ENCODE data around the gene ADGRA3. TPM values are rescaled to one million over a fixed set of nuclear protein-coding genes. Genes with fewer than 3 reads are reported as not detected.

The ADGRA3 gene
- total and polyA plus RNA-seq, 2 donors (not counting 3 experiments of a cell fraction or from before 2014, with no cell fraction given) = 17.2 to 36.2 TPM

DNA sequence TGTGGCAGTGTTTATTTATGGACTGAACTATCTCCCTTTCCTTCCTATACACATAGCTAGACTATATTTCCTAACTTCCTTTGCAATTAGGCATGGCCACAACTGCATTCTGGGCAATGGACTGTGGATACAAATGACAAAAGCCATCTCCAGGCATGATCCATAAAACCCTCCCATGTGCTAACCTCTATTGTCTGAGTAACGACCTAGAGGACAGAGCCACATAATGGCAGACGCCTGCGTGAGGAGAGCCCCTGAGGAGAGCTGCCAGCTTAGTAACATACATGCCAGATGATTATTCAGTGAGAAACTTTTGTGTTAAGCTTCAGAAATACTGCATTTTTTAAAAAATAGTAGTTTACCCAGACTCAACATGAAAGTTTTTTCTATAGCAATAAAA, 142.9 kb downstream of the ADGRA3 start:
- ChIA-PET CTCF (interaction anchor here (1.0 to 1.7 kb wide), 3 partner anchors 16 to 584 kb away, joined by 3 to 8 read pairs (median 4); no protein-coding TSS in a partner anchor), POLR2A (no interaction called here)
- H4K20me1 ChIP-seq (replicated peaks; ENCODE audit: control insufficient read depth, extremely low read depth, insufficient read depth, low read length) = no peaks in the 10 kb centered on the region
- no peak overlapping the region for H2AFZ ChIP-seq (ENCODE audit: low read depth, low read length)
- BruUV-seq (replicated peaks) = no TSS peak
- no peak overlapping the region for H3K4me2 ChIP-seq (ENCODE audit: insufficient read depth, low read length)
- H3K9me1 ChIP-seq (replicated peaks; ENCODE audit: control insufficient read depth, extremely low read depth, insufficient read depth, low read length) = no peaks in the 10 kb centered on the region
- no peak overlapping the region for H3K4me3 ChIP-seq (replicated peaks in 1 of 3; ENCODE audit: insufficient read depth in 1 of 3, low read depth in 1 of 3, low read length in 3 of 3)
- H3K9ac ChIP-seq (replicated peaks; ENCODE audit: extremely low read depth, insufficient read depth, low read length) = no peak overlapping the region
- TF ChIP-seq POLR2AphosphoS5 (IDR thresholded peaks at IDR 0.05; ENCODE audit: insufficient read depth, low read depth, low read length) (no peak), JUN (IDR thresholded peaks at IDR 0.05; ENCODE audit: borderline replicate concordance, insufficient read depth, insufficient read length, low read depth) (no peak), FOS (IDR thresholded peaks at IDR 0.05; ENCODE audit: borderline replicate concordance, insufficient read depth, low read length) (no peak), GATA2 (IDR thresholded peaks at IDR 0.05; ENCODE audit: insufficient read depth, insufficient read length, low read depth, low read length) (no peak), EZH2 (IDR thresholded peaks at IDR 0.05; ENCODE audit: borderline replicate concordance, low read depth, low read length, severe bottlenecking) (no peak), MYC (IDR thresholded peaks at IDR 0.05; ENCODE audit: low read depth, low read length) (no peak), POLR2A (IDR thresholded peaks at IDR 0.05; ENCODE audit: low read depth, low read length) (no peak)
- TF ChIP-seq, protein P1, sequence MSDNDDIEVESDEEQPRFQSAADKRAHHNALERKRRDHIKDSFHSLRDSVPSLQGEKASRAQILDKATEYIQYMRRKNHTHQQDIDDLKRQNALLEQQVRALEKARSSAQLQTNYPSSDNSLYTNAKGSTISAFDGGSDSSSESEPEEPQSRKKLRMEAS (IDR thresholded peaks at IDR 0.05; ENCODE audit: insufficient read depth, insufficient read length) = no peak
- TF ChIP-seq, protein P2, sequence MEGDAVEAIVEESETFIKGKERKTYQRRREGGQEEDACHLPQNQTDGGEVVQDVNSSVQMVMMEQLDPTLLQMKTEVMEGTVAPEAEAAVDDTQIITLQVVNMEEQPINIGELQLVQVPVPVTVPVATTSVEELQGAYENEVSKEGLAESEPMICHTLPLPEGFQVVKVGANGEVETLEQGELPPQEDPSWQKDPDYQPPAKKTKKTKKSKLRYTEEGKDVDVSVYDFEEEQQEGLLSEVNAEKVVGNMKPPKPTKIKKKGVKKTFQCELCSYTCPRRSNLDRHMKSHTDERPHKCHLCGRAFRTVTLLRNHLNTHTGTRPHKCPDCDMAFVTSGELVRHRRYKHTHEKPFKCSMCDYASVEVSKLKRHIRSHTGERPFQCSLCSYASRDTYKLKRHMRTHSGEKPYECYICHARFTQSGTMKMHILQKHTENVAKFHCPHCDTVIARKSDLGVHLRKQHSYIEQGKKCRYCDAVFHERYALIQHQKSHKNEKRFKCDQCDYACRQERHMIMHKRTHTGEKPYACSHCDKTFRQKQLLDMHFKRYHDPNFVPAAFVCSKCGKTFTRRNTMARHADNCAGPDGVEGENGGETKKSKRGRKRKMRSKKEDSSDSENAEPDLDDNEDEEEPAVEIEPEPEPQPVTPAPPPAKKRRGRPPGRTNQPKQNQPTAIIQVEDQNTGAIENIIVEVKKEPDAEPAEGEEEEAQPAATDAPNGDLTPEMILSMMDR (IDR thresholded peaks at IDR 0.05; ENCODE audit: extremely low read depth in 1 of 2, insufficient read depth in 1 of 2, low read depth in 1 of 2, low read length in 2 of 2) = no peak
- no peaks in the 10 kb centered on the region for H3K4me1 ChIP-seq (ENCODE audit: control insufficient read depth, extremely low read depth, insufficient read depth, low read length)
- H3K9me3 ChIP-seq (replicated peaks; ENCODE audit: control insufficient read depth, insufficient read depth, low read length) = no peaks in the 10 kb centered on the region
- H3K36me3 ChIP-seq (ENCODE audit: control insufficient read depth in 2 of 2, extremely low read depth in 1 of 2, insufficient read depth in 2 of 2, low read length in 2 of 2) = no peaks in the 10 kb centered on the region
- H3K27ac ChIP-seq (ENCODE audit: insufficient read depth, low read depth, low read length) = no peak overlapping the region
- no peak for FAIRE-seq
- no peaks in the 10 kb centered on the region for H3K79me2 ChIP-seq (ENCODE audit: control insufficient read depth, insufficient read depth, low read length)
- H3K27me3 ChIP-seq (ENCODE audit: control insufficient read depth in 2 of 2, insufficient read depth in 2 of 2, low read length in 2 of 2) = no peaks in the 10 kb centered on the region
- DNase-seq (ENCODE audit: low read depth, low spot score) = no peak
- intact Hi-C loops (cut with micrococcal nuclease) (no loop called here), dilution Hi-C loops (cut with MboI; ENCODE audit: extremely low pct_ligation_motif_present, low sequenced_read_pairs) (no loop called here)

Data from endothelial cell of umbilical vein (primary cell).